GM21381 (cell line): ENCODE results near the gene FOXK2.
A peak's percentile ranks its signal among the peaks of the same experiment; 100 is the strongest.

Source experiments
- ATAC-seq: cut with Tn5 transposase; IDR thresholded peaks from one replicate; pipeline ENCODE4 v1.9.1; 2021; ENCODE audit warnings: mild to moderate bottlenecking, moderate library complexity; ENCODE audit not compliant: unreplicated experiment

Gene FOXK2

GRCh38 chr17:82518826-82519810 is at the start of gene FOXK2:
TSS of gene FOXK2 (plus strand) at chr17:82519732. CDS start at chr17:82519889, 157 bp downstream.
- ATAC-seq, result peak; percentile 94

GRCh38 chr17:82470065-82470464 is 49.5 kb upstream of the FOXK2 start:
- no peak for ATAC-seq

- no peak for ATAC-seq
Measured at GRCh38 chr17:82474223-82475010, 45.1 kb upstream of the FOXK2 start.

GRCh38 chr17:82475458-82475857 is 44.1 kb upstream of the FOXK2 start:
- no peak for ATAC-seq

GRCh38 chr17:82477934-82478333 is 41.6 kb upstream of the FOXK2 start:
- ATAC-seq, result no peak

- ATAC-seq, result no peak
Measured at GRCh38 chr17:82479602-82480001, 39.9 kb upstream of the FOXK2 start.

GRCh38 chr17:82480318-82480717 is 39.2 kb upstream of the FOXK2 start:
- no peak for ATAC-seq

GRCh38 chr17:82483204-82483660 is 36.3 kb upstream of the FOXK2 start:
- no peak for ATAC-seq

GRCh38 chr17:82483836-82484235 is 35.7 kb upstream of the FOXK2 start:
- no peak for ATAC-seq

GRCh38 chr17:82486231-82487094 is 33.1 kb upstream of the FOXK2 start:
- ATAC-seq, result no peak

- ATAC-seq, result no peak
Measured at GRCh38 chr17:82487910-82488309, 31.6 kb upstream of the FOXK2 start.

- ATAC-seq, result no peak
Measured at GRCh38 chr17:82489117-82489516, 30.4 kb upstream of the FOXK2 start.

GRCh38 chr17:82489851-82490511 is 29.6 kb upstream of the FOXK2 start:
- no peak for ATAC-seq

GRCh38 chr17:82490512-82491195 is 28.9 kb upstream of the FOXK2 start:
- no peak for ATAC-seq

- no peak for ATAC-seq
Measured at GRCh38 chr17:82491196-82491530, 28.4 kb upstream of the FOXK2 start.

- no peak for ATAC-seq
Measured at GRCh38 chr17:82491533-82491932, 28.0 kb upstream of the FOXK2 start.

- no peak for ATAC-seq
Measured at GRCh38 chr17:82492643-82493225, 26.8 kb upstream of the FOXK2 start.

- ATAC-seq, result no peak
Measured at GRCh38 chr17:82493226-82493781, 26.2 kb upstream of the FOXK2 start.
